Measurements from ENCODE around the gene TMEM158.

TMEM158 gene

DNA sequence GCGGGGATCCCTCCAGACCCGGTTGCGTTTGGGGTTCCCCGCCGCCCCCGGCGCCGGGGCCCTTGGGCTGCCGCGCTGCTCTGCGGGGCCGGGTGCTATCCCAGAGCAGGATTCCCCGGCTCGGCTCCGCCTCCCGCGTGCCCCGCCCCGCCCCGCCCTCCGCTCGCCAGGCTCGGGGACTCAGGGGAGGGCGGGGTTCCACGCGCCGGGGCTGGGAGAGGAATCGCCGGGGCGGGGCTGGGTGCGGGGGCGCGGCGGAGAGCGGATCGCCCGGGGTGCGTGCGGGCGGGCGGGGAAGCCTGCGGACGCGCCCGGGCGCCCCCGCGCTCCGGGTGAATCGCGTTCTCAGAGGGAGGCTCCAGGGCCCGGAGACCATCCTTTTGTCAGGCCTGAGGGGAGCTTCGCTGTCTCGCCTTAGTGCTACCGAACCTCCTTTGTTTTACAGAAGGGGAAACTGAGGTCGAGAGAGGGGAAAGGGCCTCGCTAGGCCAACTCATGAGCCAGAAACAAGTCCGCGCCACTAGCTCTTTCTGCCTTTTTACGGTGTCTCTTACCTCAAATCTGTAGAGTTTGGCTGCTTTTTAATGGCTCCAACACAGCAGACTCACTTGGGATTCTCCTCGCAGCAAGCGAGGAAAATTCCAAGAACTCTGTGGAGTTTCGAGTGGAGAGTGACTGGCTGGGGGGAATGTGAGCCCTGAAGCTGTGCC is at the start of gene TMEM158:
Gene TMEM158, minus strand, starts transcription at position 82 of the 710 bp plus-strand sequence. CDS start 260 bp downstream, outside the sequence.
- peak; percentile 47 for DNase-seq (ENCODE audit: low read depth)

GRCh38 chr3:45275006-45275704 is 49.1 kb upstream of the TMEM158 start:
- DNase-seq (ENCODE audit: low read depth) = no peak

DNA sequence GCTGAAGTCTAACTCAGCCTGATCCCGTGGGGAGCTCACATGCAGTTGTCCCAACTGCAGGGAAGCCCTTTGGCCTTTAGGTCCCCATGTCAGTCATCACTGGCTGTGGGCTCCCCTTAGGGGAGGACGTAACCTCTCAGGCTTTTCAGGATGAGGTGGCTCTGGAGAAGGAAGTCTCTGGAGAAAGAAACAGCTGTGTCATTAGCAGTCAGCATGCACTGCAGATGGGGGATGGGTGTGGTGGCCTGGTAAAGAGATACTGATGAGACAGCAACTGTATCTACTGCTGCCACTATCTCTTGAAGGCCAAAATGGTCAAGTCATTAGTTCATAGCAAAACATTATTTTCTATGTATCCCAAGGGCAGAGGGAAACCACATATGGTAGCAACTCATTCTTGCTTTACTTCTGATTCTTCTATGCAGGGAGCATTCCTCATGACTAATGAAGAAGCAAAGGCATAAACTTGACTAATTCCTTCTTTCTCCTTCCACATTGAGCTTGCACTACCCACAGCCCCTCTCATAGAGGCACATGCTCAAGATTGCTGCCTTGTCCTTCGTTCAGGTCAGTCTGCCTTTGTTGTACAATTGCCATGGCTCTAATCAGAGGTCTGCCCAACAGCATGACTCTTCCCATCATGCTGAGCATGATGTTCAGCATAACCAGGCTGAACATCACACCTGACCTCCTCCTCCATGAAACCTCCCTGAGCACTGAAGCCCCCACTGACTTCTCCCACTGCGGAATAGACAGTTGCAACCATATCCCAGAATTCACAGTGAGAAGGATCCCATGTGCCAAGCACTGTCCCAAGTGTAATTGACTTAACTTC is 47.8 kb upstream of the TMEM158 start:
- no peak for DNase-seq (ENCODE audit: low read depth)

GRCh38 chr3:45272828-45273470 is 46.9 kb upstream of the TMEM158 start:
- no peak for DNase-seq (ENCODE audit: low read depth)

- no peak for DNase-seq (ENCODE audit: low read depth)
Measured at GRCh38 chr3:45272032-45272810, 46.1 kb upstream of the TMEM158 start.

GRCh38 chr3:45269952-45270351 is 43.9 kb upstream of the TMEM158 start:
- no peak for DNase-seq (ENCODE audit: low read depth)

GRCh38 chr3:45267097-45267496 is 41.0 kb upstream of the TMEM158 start:
- no peak for DNase-seq (ENCODE audit: low read depth)

- DNase-seq (ENCODE audit: low read depth) = no peak
Measured at GRCh38 chr3:45261333-45262110, 35.4 kb upstream of the TMEM158 start.

GRCh38 chr3:45259133-45259532 is 33.0 kb upstream of the TMEM158 start:
- no peak for DNase-seq (ENCODE audit: low read depth)

GRCh38 chr3:45258317-45258716 is 32.2 kb upstream of the TMEM158 start:
- DNase-seq (ENCODE audit: low read depth) = no peak

DNA sequence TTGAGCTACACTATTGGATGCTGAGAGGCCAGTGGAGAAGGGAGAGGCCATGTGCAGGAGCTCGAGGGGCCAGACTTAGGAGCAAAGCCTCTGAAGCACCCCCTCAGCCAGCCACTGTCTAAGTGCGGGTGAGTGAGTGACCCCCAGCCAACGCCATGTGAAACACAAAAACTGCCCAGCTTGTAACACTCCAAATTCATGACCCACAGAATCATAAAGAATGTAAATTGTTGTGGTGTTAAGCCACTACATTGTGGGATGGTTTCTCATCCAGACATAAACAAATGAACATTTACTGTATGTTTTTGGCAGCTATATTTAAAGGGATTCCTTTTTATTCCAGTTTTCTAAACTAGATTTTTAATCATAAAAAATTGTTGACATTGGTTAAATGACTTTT is 27.2 kb upstream of the TMEM158 start:
- DNase-seq (ENCODE audit: low read depth) = no peak

- no peak for DNase-seq (ENCODE audit: low read depth)
Measured at GRCh38 chr3:45252826-45253225, 26.7 kb upstream of the TMEM158 start.

DNA sequence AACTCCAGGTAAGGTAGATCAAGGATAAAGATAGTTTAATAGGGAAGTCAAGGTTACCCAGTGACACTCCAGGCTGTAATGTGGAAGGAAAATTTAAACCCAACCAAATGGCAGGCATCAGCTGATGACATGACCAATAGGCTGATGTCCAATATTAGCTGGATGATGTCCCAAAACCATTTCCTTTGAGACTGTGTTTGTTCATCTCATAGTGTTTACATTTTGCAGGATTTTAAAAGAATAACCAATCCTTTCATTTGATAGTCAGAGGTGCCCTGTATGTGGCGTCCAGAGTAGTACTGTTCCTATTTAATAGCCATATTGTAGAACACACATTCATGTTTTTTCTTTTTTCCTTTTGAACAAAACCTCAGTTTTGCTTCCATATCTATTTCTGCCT is 23.3 kb upstream of the TMEM158 start:
- DNase-seq (ENCODE audit: low read depth) = no peak

GRCh38 chr3:45246241-45246640 is 20.2 kb upstream of the TMEM158 start:
- no peak for DNase-seq (ENCODE audit: low read depth)

DNA sequence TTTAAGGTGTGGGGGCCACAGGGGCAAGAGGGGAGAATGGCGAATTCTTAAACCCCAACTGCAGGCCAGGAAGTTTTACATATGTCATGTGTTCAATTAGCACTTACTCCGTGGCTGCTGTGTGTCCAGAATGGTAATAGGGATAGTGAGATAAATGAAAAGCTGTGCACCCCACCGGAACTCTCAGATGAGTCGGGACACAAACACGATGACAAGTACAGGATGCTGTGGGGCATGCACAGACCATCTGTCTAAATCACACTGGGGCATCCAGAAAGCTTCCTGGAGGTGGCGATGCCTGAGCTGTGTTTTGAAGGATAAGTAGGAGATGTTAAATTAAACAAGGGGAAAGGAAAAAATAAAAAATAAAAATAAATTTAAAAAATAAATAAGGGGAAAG is 18.3 kb upstream of the TMEM158 start:
- DNase-seq (ENCODE audit: low read depth) = no peak

- no peak for DNase-seq (ENCODE audit: low read depth)
Measured at GRCh38 chr3:45241206-45241605, 15.1 kb upstream of the TMEM158 start.

DNA sequence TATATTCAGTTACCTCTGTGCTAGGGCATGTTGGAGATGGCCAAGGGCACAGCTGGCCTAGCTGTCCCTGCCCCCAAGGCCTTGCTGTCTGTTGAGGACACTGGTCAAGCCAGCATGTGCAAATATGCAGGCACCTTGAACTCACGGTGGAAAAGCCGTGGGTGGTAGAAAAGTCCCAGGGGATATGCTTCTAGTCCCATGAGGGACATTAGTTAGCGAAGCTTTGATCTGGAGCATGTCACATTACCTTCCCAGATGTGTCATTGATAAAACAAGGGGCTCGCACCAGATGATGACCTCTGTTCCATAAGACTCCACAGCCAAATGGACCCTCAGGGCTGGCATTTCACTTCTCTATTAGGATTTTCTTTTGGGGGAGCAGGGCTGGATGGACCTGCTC is 14.2 kb upstream of the TMEM158 start:
- no peak for DNase-seq (ENCODE audit: low read depth)

GRCh38 chr3:45239254-45239653 is 13.2 kb upstream of the TMEM158 start:
- DNase-seq (ENCODE audit: low read depth) = no peak

DNA sequence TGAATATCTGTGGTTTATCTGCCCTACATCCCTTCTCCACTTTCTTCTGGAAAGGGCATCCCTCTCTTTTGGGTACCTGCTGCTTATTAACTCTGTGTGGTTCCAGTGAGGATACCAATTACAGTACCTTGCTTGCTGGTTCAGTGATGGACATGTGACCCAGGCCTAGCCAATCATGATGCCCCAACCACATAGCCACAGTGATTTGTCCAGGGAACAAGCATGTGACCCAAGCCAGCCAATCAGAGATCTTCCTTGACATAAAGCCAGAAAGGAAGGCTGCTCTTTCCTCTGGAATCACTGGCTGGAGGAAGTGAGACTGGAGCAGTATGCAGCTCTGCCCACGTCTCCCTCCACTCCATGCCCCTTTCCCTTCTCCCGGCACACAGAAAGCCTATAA is 10.9 kb upstream of the TMEM158 start:
- DNase-seq (ENCODE audit: low read depth) = no peak

DNA sequence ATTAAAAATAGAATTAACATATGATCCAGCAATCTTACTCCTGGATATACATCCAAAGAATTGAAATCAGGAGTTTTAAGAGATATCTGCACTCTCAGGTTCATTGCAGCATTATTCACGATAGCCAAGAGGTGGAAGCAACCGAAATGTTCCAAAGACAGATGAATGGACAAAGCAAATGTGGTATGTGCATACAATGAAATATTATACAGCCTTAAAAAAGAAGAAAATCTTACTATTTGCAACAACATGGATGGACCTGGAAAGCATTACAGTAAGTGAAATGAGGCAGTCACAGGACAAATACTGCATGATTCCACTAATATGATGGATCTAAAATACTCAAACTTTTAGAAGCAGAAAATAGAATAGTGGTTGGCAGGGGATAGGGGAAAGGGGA is 9.3 kb upstream of the TMEM158 start:
- DNase-seq (ENCODE audit: low read depth) = no peak

DNA sequence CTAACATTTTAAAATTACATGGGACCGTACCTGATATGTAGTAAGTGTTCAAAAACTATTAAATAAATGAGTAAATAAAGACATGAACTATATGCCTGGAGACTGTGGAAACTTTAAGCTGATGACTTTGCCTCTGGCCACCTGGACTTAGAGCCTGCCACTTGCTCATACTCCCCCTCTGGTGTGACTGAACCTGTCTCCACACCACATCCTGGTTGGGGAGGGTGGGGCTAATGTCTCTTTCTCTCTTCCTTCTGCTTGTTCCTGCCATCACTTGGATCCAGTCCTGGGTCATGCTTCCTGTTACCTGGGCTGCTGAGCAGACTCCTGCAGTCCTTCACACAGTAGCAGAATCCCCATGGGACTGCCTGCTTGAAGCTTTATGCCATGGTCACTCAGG is 8.2 kb upstream of the TMEM158 start:
- DNase-seq (ENCODE audit: low read depth) = no peak
